WTC11 (cell line): Measurements from ENCODE around the gene BNC1. TPM values are rescaled to one million over a fixed set of nuclear protein-coding genes. Genes with fewer than 3 reads are reported as not detected.

ENCODE experiments used
- ATAC-seq: fragments of 200-7000 bp; cut with Tn5 transposase; 2 replicates; pipeline ENCODE4 v1.10.0; 2021; ENCODE audit warnings: mild to moderate bottlenecking, moderate library complexity
- CTCF ChIA-PET: fragments of 300-600 bp; sonication (Branson Sonifier 250); formaldehyde crosslinking; loops from one replicate; lab custom pipeline; 2021; ENCODE audit warnings: antibody characterized with exemption; lab: Charles Lee
- POLR2A ChIA-PET: fragments of 350-600 bp; sonication (Branson Sonifier 250); formaldehyde crosslinking; loops from one replicate; lab custom pipeline; 2021; ENCODE audit warnings: antibody characterized with exemption; lab: Charles Lee
- DNase-seq: peaks from one replicate; pipeline ENCODE4 v3.0.0; 2021; ENCODE audit warnings: low spot score
- H3K27ac Mint-ChIP-seq: 2 replicates; pipeline ENCODE4 v1.8.0; 2021; ENCODE audit warnings: mixed read lengths
- H3K27me3 Mint-ChIP-seq: 2 replicates; pipeline ENCODE4 v1.8.0; 2021; ENCODE audit warnings: low read depth, mild to moderate bottlenecking, moderate library complexity, mixed read lengths
- H3K36me3 Mint-ChIP-seq: 2 replicates; pipeline ENCODE4 v1.8.0; 2021; ENCODE audit warnings: mixed read lengths
- H3K4me1 Mint-ChIP-seq: 2 replicates; pipeline ENCODE4 v1.8.0; 2022; ENCODE audit warnings: mixed read lengths
- H3K4me3 Mint-ChIP-seq: 2 replicates; pipeline ENCODE4 v1.8.0; 2021; ENCODE audit warnings: mild to moderate bottlenecking, moderate library complexity, mixed read lengths
- H3K9me3 Mint-ChIP-seq: 2 replicates; pipeline ENCODE4 v1.8.0; 2021; ENCODE audit warnings: mixed read lengths
- ARID4B ChIP-seq: sonication (generic); formaldehyde crosslinking; IDR thresholded peaks from 2 replicates; pipeline ENCODE4 v1.8.0; 2023; ENCODE audit warnings: missing genetic modification reagents, mild to moderate bottlenecking, borderline replicate concordance
- ATF1 ChIP-seq: sonication (generic); formaldehyde crosslinking; IDR thresholded peaks from 2 replicates; pipeline ENCODE4 v1.8.1; 2023; ENCODE audit warnings: mild to moderate bottlenecking, moderate library complexity, missing genetic modification reagents
- ATF3 ChIP-seq: sonication (generic); formaldehyde crosslinking; conservative IDR thresholded peaks from 2 replicates; pipeline ENCODE4 v1.8.1; 2022; ENCODE audit warnings: mild to moderate bottlenecking, missing genetic modification reagents
- CTCF ChIP-seq: fragments of 200-600 bp; IDR thresholded peaks from 2 replicates; pipeline ENCODE4 v1.8.0; 2022; ENCODE audit warnings: antibody characterized with exemption
- E2F1 ChIP-seq: sonication (generic); formaldehyde crosslinking; IDR thresholded peaks from 2 replicates; pipeline ENCODE4 v1.8.0; 2022; ENCODE audit warnings: mild to moderate bottlenecking, missing genetic modification reagents
- HMGXB4 ChIP-seq: sonication (generic); formaldehyde crosslinking; IDR thresholded peaks from 2 replicates; pipeline ENCODE4 v1.8.1; 2023; ENCODE audit warnings: mild to moderate bottlenecking, moderate library complexity, missing genetic modification reagents
- JUN ChIP-seq: sonication (generic); formaldehyde crosslinking; IDR thresholded peaks from 2 replicates; pipeline ENCODE4 v1.8.0; 2023; ENCODE audit warnings: mild to moderate bottlenecking, missing genetic modification reagents
- KAT7 ChIP-seq: sonication (generic); formaldehyde crosslinking; IDR thresholded peaks from 2 replicates; pipeline ENCODE4 v1.8.1; 2023; ENCODE audit warnings: missing genetic modification reagents, mild to moderate bottlenecking, borderline replicate concordance
- MYBL2 ChIP-seq: sonication (generic); formaldehyde crosslinking; IDR thresholded peaks from 2 replicates; pipeline ENCODE4 v1.8.1; 2023; ENCODE audit warnings: mild to moderate bottlenecking, moderate library complexity, missing genetic modification reagents
- NFYB ChIP-seq: sonication (generic); formaldehyde crosslinking; conservative IDR thresholded peaks from 2 replicates; pipeline ENCODE4 v1.8.0; 2022; ENCODE audit warnings: low read depth, missing genetic modification reagents
- NR2C2 ChIP-seq: sonication (generic); formaldehyde crosslinking; IDR thresholded peaks from 2 replicates; pipeline ENCODE4 v1.8.0; 2022; ENCODE audit warnings: mild to moderate bottlenecking, missing genetic modification reagents
- NR3C1 ChIP-seq: sonication (generic); formaldehyde crosslinking; conservative IDR thresholded peaks from 2 replicates; pipeline ENCODE4 v1.8.1; 2023; ENCODE audit warnings: low read depth, mild to moderate bottlenecking, missing genetic modification reagents
- PRRX2 ChIP-seq: fragments of 250-450 bp; sonication (Bioruptor Pico); IDR thresholded peaks from 2 replicates; pipeline ENCODE4 v1.8.0; 2021; ENCODE audit warnings: mild to moderate bottlenecking
- RORB ChIP-seq: fragments of 250-450 bp; sonication (Bioruptor Pico); IDR thresholded peaks from 2 replicates; pipeline ENCODE4 v1.9.0; 2021; ENCODE audit warnings: mild to moderate bottlenecking
- SMAD4 ChIP-seq: sonication (generic); formaldehyde crosslinking; IDR thresholded peaks from 2 replicates; pipeline ENCODE4 v1.8.0; 2022; ENCODE audit warnings: mild to moderate bottlenecking, missing genetic modification reagents
- SOX15 ChIP-seq: fragments of 250-450 bp; sonication (Bioruptor Pico); IDR thresholded peaks from 2 replicates; pipeline ENCODE4 v1.9.0; 2021; ENCODE audit warnings: mild to moderate bottlenecking
- SP1 ChIP-seq: sonication (generic); formaldehyde crosslinking; conservative IDR thresholded peaks from 2 replicates; pipeline ENCODE4 v1.8.1; 2022; ENCODE audit warnings: missing genetic modification reagents
- STAT6 ChIP-seq: sonication (generic); formaldehyde crosslinking; conservative IDR thresholded peaks from 2 replicates; pipeline ENCODE4 v1.8.1; 2023; ENCODE audit warnings: mild to moderate bottlenecking, low read depth, missing genetic modification reagents, moderate library complexity
- TCF7 ChIP-seq: sonication (generic); formaldehyde crosslinking; IDR thresholded peaks from 2 replicates; pipeline ENCODE4 v1.8.0; 2022; ENCODE audit warnings: mild to moderate bottlenecking, low read depth, missing genetic modification reagents, moderate library complexity
- ZBTB43 ChIP-seq: sonication (generic); formaldehyde crosslinking; IDR thresholded peaks from 2 replicates; pipeline ENCODE4 v1.8.1; 2023; ENCODE audit warnings: mild to moderate bottlenecking, missing genetic modification reagents
- ZNF219 ChIP-seq: sonication (generic); formaldehyde crosslinking; IDR thresholded peaks from 2 replicates; pipeline ENCODE4 v1.8.0; 2023; ENCODE audit warnings: missing genetic modification reagents, mild to moderate bottlenecking, borderline replicate concordance
- ZNF317 ChIP-seq: sonication (generic); formaldehyde crosslinking; IDR thresholded peaks from 2 replicates; pipeline ENCODE4 v1.8.1; 2023; ENCODE audit warnings: low read depth, mild to moderate bottlenecking, moderate library complexity, missing genetic modification reagents, borderline replicate concordance
- ZNF423 ChIP-seq: fragments of 250-450 bp; sonication (Bioruptor Pico); IDR thresholded peaks from 2 replicates; pipeline ENCODE4 v2.1.2; 2022; ENCODE audit warnings: mild to moderate bottlenecking, moderate library complexity
- total RNA-seq: library from RNA; stranded (reverse); gene quantifications from 3 replicates; pipeline ENCODE4 v1.2.3, GENCODE V29; 2021

Gene BNC1
- total RNA-seq, 1 experiment from 2014 or later = 0.11 TPM

GRCh38 chr15:83207009-83207659 lies 77.3 kb downstream of the BNC1 start:
- H3K4me1 Mint-ChIP-seq = peaks cover 38% of the 10 kb centered on the region
- H3K36me3 Mint-ChIP-seq = peaks cover 2% of the 10 kb centered on the region; the same call in 1 of the 2 replicates
- no peak overlapping the region for H3K27ac Mint-ChIP-seq
- POLR2A ChIA-PET = interaction anchor here (1.0 to 1.2 kb wide), 2 partner anchors 69 to 195 kb away, joined by 3 to 5 read pairs; no protein-coding TSS in a partner anchor
- H3K27me3 Mint-ChIP-seq = no peaks in the 10 kb centered on the region
- CTCF ChIA-PET = interaction anchor here (2.3 kb wide), 1 partner anchor 10 kb away, joined by 9 read pairs; no protein-coding TSS in a partner anchor
- DNase-seq = peak; percentile 57
- peak; percentile 12 for ATAC-seq
- peak overlapping the region; percentile 95 for H3K4me3 Mint-ChIP-seq
- no peaks in the 10 kb centered on the region for H3K9me3 Mint-ChIP-seq
- TF ChIP-seq CTCF = no peak
- no peak for TF ChIP-seq MYBL2
- TF ChIP-seq PRRX2 (CRISPR knock-in tag) = no peak
- TF ChIP-seq STAT6 (CRISPR knock-in tag) = no peak
- TF ChIP-seq SOX15 = no peak
- no peak for TF ChIP-seq ATF3
- 0 out of 2 replicates have a peak, but pooled peaks have one; percentile 36 for TF ChIP-seq ATF1 (CRISPR knock-in tag)
- peak; percentile 25; the same call in 1 of the 2 replicates for TF ChIP-seq NR3C1
- 0 out of 2 replicates have a peak, but pooled peaks have one; percentile 16 for TF ChIP-seq SP1
- TF ChIP-seq KAT7 = 0 out of 2 replicates have a peak, but pooled peaks have one; percentile 63
- TF ChIP-seq ZNF423 (CRISPR knock-in tag) = no peak
- 0 out of 2 replicates have a peak, but pooled peaks have one; percentile 18 for TF ChIP-seq TCF7
- TF ChIP-seq RORB (CRISPR knock-in tag) = no peak
- no peak for TF ChIP-seq ZNF317 (CRISPR knock-in tag)
- TF ChIP-seq E2F1 (CRISPR knock-in tag) = 0 out of 2 replicates have a peak, but pooled peaks have one; percentile 19
- TF ChIP-seq ZNF219 = 0 out of 2 replicates have a peak, but pooled peaks have one; percentile 18
- TF ChIP-seq NFYB (CRISPR knock-in tag) = 0 out of 2 replicates have a peak, but pooled peaks have one; percentile 1
- peak; percentile 93; the same call in 1 of the 2 replicates for TF ChIP-seq HMGXB4
- peak; percentile 57; the same call in 1 of the 2 replicates for TF ChIP-seq SMAD4 (CRISPR knock-in tag)
- TF ChIP-seq NR2C2 (CRISPR knock-in tag) = peak; percentile 20; the same call in 1 of the 2 replicates
- TF ChIP-seq ZBTB43 (CRISPR knock-in tag) = 0 out of 2 replicates have a peak, but pooled peaks have one; percentile 24
- TF ChIP-seq ARID4B (CRISPR knock-in tag) = peak; percentile 92
- TF ChIP-seq JUN = peak; percentile 45; the same call in 1 of the 2 replicates
